Prostate gland (tissue), 2 donors: Measurements from ENCODE around the gene UMODL1. TPM values are rescaled to one million over a fixed set of nuclear protein-coding genes. Genes with fewer than 3 reads are reported as not detected.

Experiments
- DNase-seq: peaks from one replicate; pipeline ENCODE4 v3.0.0-alpha.2; 2019; ENCODE audit warnings: low spot score
- H3K27ac ChIP-seq, 2 donors: fragments of 200-600 bp; sonication (generic); 2 replicates each; pipeline ENCODE4 v1.5.1; 2017 to 2019
- H3K27me3 ChIP-seq: fragments of 200-600 bp; sonication (generic); replicated peaks from 2 replicates; pipeline ENCODE4 v1.5.1; 2019; ENCODE audit not compliant: insufficient read depth
- H3K36me3 ChIP-seq, 2 donors: fragments of 200-600 bp; sonication (generic); 1 replicate in 1 of 2; 2 replicates in 1 of 2; pipeline versions ENCODE4 v1.5.1 to v1.8.1; 2017 to 2019
- H3K4me1 ChIP-seq: fragments of 200-600 bp; sonication (generic); replicated peaks from 2 replicates; pipeline ENCODE4 v1.5.1; 2019
- H3K4me3 ChIP-seq, 2 donors: fragments of 200-600 bp; sonication (generic); 2 replicates each; pipeline ENCODE4 v1.5.1; 2017 to 2019
- H3K9me3 ChIP-seq: fragments of 200-600 bp; sonication (generic); 2 replicates; pipeline ENCODE4 v1.5.1; 2017
- POLR2A ChIP-seq: fragments of 450-650 bp; IDR thresholded peaks from one replicate; pipeline ENCODE4 v1.6.1; 2016; ENCODE audit warnings: antibody characterized with exemption, mild to moderate bottlenecking
- POLR2AphosphoS5 ChIP-seq: sonication (generic); formaldehyde crosslinking; IDR thresholded peaks from one replicate; pipeline ENCODE4 v1.6.1; 2017; ENCODE audit warnings: antibody characterized with exemption
- WGBS: methylation state at CpG from one replicate; pipeline ENCODE4 v1.1.5; 2018; 5-methylcytosine and 5-hydroxymethylcytosine counted together
- intact Hi-C: fragments of 100-400 bp; cut with DNase I; formaldehyde crosslinking; loops from one replicate; pipeline ENCODE4 v1.14.2; 2022
- total RNA-seq, 2 donors: library from RNA; depleted of rRNA; stranded (reverse); fragments of >200 nt; gene quantifications; one replicate each; pipeline ENCODE4 v1.1.0, GENCODE V29; 2016
- TF ChIP-seq, protein P1 (sequence below), 4 experiments: fragments of 200-600 bp in 2 of 4; fragments of 450-650 bp in 2 of 4; sonication (generic) in 2 of 4; IDR thresholded peaks; 1 replicate in 3 of 4; 2 replicates in 1 of 4; pipeline ENCODE4 v1.5.1; 2016 to 2019; ENCODE audit warnings: antibody characterized with exemption in 4 of 4, mild to moderate bottlenecking in 2 of 4, moderate library complexity in 2 of 4

Gene UMODL1
- total RNA-seq, 2 donors from 2014 or later = 0.14 to 0.57 TPM

DNA sequence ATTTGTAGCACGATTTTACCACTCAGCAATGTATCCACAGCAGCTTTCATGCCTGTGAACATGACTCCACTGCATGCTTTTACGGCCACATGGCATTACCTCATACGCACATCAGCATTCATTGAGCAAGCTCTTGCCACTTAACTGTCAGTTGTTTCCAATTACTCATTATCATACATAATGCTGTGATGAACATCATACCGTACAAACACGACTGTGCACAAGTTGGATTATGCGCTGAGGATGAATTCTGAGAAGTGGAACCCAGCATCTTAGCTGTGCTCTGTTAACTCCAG is 9.6 kb downstream of the UMODL1 start:
- intact Hi-C loops = no loop called here
- H3K27ac ChIP-seq = no peak overlapping the region

GRCh38 chr21:42081138-42081537 is 10.0 kb downstream of the UMODL1 start:
- no peak overlapping the region for H3K4me3 ChIP-seq
- H3K27me3 ChIP-seq = no peaks in the 10 kb centered on the region
- no peaks in the 10 kb centered on the region for H3K9me3 ChIP-seq
- H3K27ac ChIP-seq = no peak overlapping the region
- no peak for DNase-seq
- TF ChIP-seq POLR2AphosphoS5 = peak; percentile 24
- TF ChIP-seq POLR2A = no peak
- TF ChIP-seq, protein P1, sequence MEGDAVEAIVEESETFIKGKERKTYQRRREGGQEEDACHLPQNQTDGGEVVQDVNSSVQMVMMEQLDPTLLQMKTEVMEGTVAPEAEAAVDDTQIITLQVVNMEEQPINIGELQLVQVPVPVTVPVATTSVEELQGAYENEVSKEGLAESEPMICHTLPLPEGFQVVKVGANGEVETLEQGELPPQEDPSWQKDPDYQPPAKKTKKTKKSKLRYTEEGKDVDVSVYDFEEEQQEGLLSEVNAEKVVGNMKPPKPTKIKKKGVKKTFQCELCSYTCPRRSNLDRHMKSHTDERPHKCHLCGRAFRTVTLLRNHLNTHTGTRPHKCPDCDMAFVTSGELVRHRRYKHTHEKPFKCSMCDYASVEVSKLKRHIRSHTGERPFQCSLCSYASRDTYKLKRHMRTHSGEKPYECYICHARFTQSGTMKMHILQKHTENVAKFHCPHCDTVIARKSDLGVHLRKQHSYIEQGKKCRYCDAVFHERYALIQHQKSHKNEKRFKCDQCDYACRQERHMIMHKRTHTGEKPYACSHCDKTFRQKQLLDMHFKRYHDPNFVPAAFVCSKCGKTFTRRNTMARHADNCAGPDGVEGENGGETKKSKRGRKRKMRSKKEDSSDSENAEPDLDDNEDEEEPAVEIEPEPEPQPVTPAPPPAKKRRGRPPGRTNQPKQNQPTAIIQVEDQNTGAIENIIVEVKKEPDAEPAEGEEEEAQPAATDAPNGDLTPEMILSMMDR (IDR thresholded peaks at IDR 0.05) = no peak
- 70% methylated on average over 8 of the region's 8 CpGs for WGBS
- H3K36me3 ChIP-seq = no peaks in the 10 kb centered on the region
- intact Hi-C loops = no loop called here
- no peaks in the 10 kb centered on the region for H3K4me1 ChIP-seq

More for the DNA sequence above, 9.6 kb downstream of the UMODL1 start:
- H3K36me3 ChIP-seq = no peaks in the 10 kb centered on the region
- no peaks in the 10 kb centered on the region for H3K4me1 ChIP-seq
- no peak for DNase-seq
- no peaks in the 10 kb centered on the region for H3K27me3 ChIP-seq
- WGBS = 90% methylated on average over 6 of the region's 6 CpGs
- H3K4me3 ChIP-seq = no peak overlapping the region
- H3K9me3 ChIP-seq = no peaks in the 10 kb centered on the region
- TF ChIP-seq POLR2A = no peak
- no peak for TF ChIP-seq POLR2AphosphoS5
- TF ChIP-seq, protein P1 (IDR thresholded peaks at IDR 0.05) = no peak

DNA sequence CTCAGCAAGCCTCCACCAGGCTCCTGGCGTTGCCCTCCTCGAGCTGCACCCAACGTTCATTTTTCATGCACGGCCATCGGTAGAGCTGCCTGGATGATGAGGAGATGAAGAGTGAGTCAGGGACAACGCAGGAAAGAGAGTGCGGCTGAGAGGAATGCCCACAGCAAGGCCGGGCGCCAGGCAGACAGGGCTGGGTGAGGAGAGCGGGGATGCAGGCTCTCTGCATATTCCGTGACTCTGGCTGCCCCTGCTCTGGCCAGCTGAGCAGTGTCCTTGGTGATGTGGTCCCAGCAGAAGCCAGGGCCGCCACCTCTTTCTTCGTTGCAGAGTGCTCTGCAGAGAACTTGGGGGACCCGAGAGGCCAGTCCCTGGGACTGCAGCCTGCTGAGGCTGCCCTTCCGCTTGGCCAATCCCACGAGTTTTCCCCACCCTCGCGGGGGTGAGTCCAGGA is 10.8 kb downstream of the UMODL1 start:
- H3K27ac ChIP-seq = no peak overlapping the region
- intact Hi-C loops = no loop called here
- WGBS = 92% methylated on average over 18 of the region's 18 CpGs
- no peaks in the 10 kb centered on the region for H3K4me1 ChIP-seq
- H3K9me3 ChIP-seq = no peaks in the 10 kb centered on the region
- H3K36me3 ChIP-seq = no peaks in the 10 kb centered on the region
- H3K4me3 ChIP-seq = no peak overlapping the region
- TF ChIP-seq POLR2AphosphoS5 (no peak), POLR2A (no peak)
- TF ChIP-seq, protein P1 (IDR thresholded peaks at IDR 0.05) = no peak
- no peaks in the 10 kb centered on the region for H3K27me3 ChIP-seq
- DNase-seq = no peak

- Histone ChIP-seq H3K4me1 (no peaks in the 10 kb centered on the region), H3K36me3 (no peaks in the 10 kb centered on the region), H3K27me3 (no peaks in the 10 kb centered on the region), H3K4me3 (no peak overlapping the region), H3K9me3 (no peaks in the 10 kb centered on the region), H3K27ac (no peak overlapping the region)
- TF ChIP-seq POLR2AphosphoS5 = no peak
- TF ChIP-seq, protein P1 (IDR thresholded peaks at IDR 0.05) = no peak
- TF ChIP-seq POLR2A = no peak
- no peak for DNase-seq
- intact Hi-C loops = no loop called here
- 86% methylated on average over 22 of the region's 22 CpGs for WGBS
These were observed 11.6 kb downstream of the UMODL1 start for GRCh38 chr21:42082501-42083360.

DNA sequence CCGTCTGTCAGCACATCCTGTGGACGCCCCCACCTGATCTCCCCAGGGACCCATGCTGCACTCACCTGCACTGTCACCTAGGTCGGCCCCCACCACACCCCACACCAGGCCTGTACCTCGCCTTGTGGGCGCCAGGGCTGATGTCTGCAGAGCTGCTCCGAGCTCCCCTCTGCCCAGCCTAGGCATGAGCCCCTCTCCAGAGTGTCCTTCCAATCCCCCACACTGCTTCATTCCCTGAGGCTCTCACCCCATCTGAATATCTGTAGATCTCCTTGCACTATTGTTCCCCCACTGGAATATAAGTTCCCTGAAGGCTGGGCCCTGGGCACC is 12.2 kb downstream of the UMODL1 start:
- H3K9me3 ChIP-seq = no peaks in the 10 kb centered on the region
- WGBS = 87% methylated on average over 6 of the region's 6 CpGs
- H3K27me3 ChIP-seq = no peaks in the 10 kb centered on the region
- no peak overlapping the region for H3K27ac ChIP-seq
- no peaks in the 10 kb centered on the region for H3K36me3 ChIP-seq
- DNase-seq = no peak
- no peak for TF ChIP-seq POLR2AphosphoS5
- no peak for TF ChIP-seq POLR2A
- TF ChIP-seq, protein P1 (IDR thresholded peaks at IDR 0.05) = no peak
- H3K4me3 ChIP-seq = no peak overlapping the region
- intact Hi-C loops = no loop called here
- no peaks in the 10 kb centered on the region for H3K4me1 ChIP-seq
